ENCODE results near the gene HNRNPUL2. TPM values are rescaled to one million over a fixed set of nuclear protein-coding genes. Genes with fewer than 3 reads are reported as not detected.

The HNRNPUL2 gene
- total and polyA plus RNA-seq, 9 of the 15 experiments (the other 6 are each of a cell fraction or from before 2014, with no cell fraction given), result 0.89 to 44.3 (median 15.2) TPM

DNA sequence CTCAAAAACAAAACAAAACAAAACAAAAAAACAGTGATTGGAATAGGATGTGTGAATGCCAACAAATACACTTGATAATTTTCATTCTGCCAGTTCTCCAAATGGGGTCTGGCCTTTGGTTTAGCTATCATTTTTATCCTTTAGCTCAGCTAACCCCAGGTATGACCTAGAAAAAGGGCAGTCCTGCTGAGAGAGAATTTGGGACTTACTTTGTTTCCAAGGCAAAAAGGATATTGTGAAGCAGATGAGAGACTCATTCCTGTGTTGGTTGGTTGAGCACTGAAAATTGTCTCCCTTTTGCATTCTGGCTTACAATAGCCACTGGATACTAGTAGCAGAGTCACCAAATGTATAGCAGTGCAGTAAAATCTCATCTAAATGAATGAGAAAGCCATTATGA lies 9.9 kb upstream of the HNRNPUL2 start:
- H3K27ac ChIP-seq (ENCODE audit: extremely low read depth, low read depth, low read length), result no peak overlapping the region
- in situ Hi-C loops (cut with MboI), result no loop called here
- no TSS peak for BruUV-seq (replicated peaks)
- no peak for TF ChIP-seq ZNF644 (tag; IDR thresholded peaks at IDR 0.05; ENCODE audit: low read depth)
- TF ChIP-seq ZBED1 (IDR thresholded peaks at IDR 0.05), result no peak
- TF ChIP-seq, protein P1, sequence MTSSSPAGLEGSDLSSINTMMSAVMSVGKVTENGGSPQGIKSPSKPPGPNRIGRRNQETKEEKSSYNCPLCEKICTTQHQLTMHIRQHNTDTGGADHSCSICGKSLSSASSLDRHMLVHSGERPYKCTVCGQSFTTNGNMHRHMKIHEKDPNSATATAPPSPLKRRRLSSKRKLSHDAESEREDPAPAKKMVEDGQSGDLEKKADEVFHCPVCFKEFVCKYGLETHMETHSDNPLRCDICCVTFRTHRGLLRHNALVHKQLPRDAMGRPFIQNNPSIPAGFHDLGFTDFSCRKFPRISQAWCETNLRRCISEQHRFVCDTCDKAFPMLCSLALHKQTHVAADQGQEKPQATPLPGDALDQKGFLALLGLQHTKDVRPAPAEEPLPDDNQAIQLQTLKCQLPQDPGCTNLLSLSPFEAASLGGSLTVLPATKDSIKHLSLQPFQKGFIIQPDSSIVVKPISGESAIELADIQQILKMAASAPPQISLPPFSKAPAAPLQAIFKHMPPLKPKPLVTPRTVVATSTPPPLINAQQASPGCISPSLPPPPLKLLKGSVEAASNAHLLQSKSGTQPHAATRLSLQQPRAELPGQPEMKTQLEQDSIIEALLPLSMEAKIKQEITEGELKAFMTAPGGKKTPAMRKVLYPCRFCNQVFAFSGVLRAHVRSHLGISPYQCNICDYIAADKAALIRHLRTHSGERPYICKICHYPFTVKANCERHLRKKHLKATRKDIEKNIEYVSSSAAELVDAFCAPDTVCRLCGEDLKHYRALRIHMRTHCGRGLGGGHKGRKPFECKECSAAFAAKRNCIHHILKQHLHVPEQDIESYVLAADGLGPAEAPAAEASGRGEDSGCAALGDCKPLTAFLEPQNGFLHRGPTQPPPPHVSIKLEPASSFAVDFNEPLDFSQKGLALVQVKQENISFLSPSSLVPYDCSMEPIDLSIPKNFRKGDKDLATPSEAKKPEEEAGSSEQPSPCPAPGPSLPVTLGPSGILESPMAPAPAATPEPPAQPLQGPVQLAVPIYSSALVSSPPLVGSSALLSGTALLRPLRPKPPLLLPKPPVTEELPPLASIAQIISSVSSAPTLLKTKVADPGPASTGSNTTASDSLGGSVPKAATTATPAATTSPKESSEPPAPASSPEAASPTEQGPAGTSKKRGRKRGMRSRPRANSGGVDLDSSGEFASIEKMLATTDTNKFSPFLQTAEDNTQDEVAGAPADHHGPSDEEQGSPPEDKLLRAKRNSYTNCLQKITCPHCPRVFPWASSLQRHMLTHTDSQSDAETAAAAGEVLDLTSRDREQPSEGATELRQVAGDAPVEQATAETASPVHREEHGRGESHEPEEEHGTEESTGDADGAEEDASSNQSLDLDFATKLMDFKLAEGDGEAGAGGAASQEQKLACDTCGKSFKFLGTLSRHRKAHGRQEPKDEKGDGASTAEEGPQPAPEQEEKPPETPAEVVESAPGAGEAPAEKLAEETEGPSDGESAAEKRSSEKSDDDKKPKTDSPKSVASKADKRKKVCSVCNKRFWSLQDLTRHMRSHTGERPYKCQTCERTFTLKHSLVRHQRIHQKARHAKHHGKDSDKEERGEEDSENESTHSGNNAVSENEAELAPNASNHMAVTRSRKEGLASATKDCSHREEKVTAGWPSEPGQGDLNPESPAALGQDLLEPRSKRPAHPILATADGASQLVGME (CRISPR knock-in tag; IDR thresholded peaks at IDR 0.05), result no peak
- TF ChIP-seq EWSR1 (IDR thresholded peaks at IDR 0.05; ENCODE audit: borderline replicate concordance, low read depth, partially characterized antibody), result no peak
- TF ChIP-seq ZNF175 (CRISPR knock-in tag; IDR thresholded peaks at IDR 0.05; ENCODE audit: low read depth), result no peak
- no peak for TF ChIP-seq NCOA4 (IDR thresholded peaks at IDR 0.05; ENCODE audit: partially characterized antibody)
- TF ChIP-seq MITF (IDR thresholded peaks at IDR 0.05), result no peak
- no peak for TF ChIP-seq KDM5B (IDR thresholded peaks at IDR 0.05; ENCODE audit: insufficient replicate concordance, low read depth, low read length)
- TF ChIP-seq MED1 (CRISPR knock-in tag; IDR thresholded peaks at IDR 0.05; ENCODE audit: borderline replicate concordance), result no peak
- no peak for TF ChIP-seq SETDB1 (IDR thresholded peaks at IDR 0.05; ENCODE audit: low read length)
- TF ChIP-seq, protein P2, sequence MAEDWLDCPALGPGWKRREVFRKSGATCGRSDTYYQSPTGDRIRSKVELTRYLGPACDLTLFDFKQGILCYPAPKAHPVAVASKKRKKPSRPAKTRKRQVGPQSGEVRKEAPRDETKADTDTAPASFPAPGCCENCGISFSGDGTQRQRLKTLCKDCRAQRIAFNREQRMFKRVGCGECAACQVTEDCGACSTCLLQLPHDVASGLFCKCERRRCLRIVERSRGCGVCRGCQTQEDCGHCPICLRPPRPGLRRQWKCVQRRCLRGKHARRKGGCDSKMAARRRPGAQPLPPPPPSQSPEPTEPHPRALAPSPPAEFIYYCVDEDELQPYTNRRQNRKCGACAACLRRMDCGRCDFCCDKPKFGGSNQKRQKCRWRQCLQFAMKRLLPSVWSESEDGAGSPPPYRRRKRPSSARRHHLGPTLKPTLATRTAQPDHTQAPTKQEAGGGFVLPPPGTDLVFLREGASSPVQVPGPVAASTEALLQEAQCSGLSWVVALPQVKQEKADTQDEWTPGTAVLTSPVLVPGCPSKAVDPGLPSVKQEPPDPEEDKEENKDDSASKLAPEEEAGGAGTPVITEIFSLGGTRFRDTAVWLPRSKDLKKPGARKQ (CRISPR knock-in tag; IDR thresholded peaks at IDR 0.05), result no peak
- TF ChIP-seq ZNF121 (CRISPR knock-in tag; conservative IDR thresholded peaks at IDR 0.05), result no peak
- no peak for TF ChIP-seq NELFE (IDR thresholded peaks at IDR 0.05; ENCODE audit: insufficient read depth, insufficient read length)
- no peak for TF ChIP-seq FIP1L1 (IDR thresholded peaks at IDR 0.05; ENCODE audit: low read depth, low read length, poor library complexity, severe bottlenecking)
- TF ChIP-seq MYNN (IDR thresholded peaks at IDR 0.05), result no peak
- TF ChIP-seq MYNN (CRISPR knock-in tag; IDR thresholded peaks at IDR 0.05), result no peak

More for the DNA sequence above, 9.9 kb upstream of the HNRNPUL2 start:
- H3K9me3 ChIP-seq (replicated peaks; ENCODE audit: control insufficient read depth, insufficient read depth, low read depth, low read length), result no peaks in the 10 kb centered on the region
- no peaks in the 10 kb centered on the region for H3K4me1 ChIP-seq (replicated peaks in 1 of 2; ENCODE audit: control insufficient read depth in 2 of 2, insufficient read depth in 2 of 2, low read length in 2 of 2)
- no peaks in the 10 kb centered on the region for H3K27me3 ChIP-seq (ENCODE audit: control insufficient read depth in 2 of 2, insufficient read depth in 2 of 2, low read length in 2 of 2)
- CTCF ChIA-PET (ENCODE audit: low intra/inter-chr PET ratio), result interaction anchor here (0.6 kb wide), 1 partner anchor 15 kb away, joined by 3 read pairs; no protein-coding TSS in a partner anchor
- no peak overlapping the region for H3K9ac ChIP-seq (ENCODE audit: insufficient read depth in 1 of 2, low read depth in 2 of 2, low read length in 2 of 2)
- FAIRE-seq (no peak), DNase-seq (ENCODE audit: extremely low read depth in 1 of 4, low spot score in 3 of 4) (no peak), ATAC-seq (no peak)
- H3K79me2 ChIP-seq (ENCODE audit: control insufficient read depth, insufficient read depth, low read length), result no peaks in the 10 kb centered on the region
- H3K4me3 ChIP-seq, result no peak overlapping the region
- no peak overlapping the region for H3K4me2 ChIP-seq (ENCODE audit: insufficient read depth, low read length)
- H2AFZ ChIP-seq (ENCODE audit: low read depth, low read length), result no peak overlapping the region
- H3K36me3 ChIP-seq (ENCODE audit: control insufficient read depth, insufficient read depth, low read length), result peaks cover 47% of the 10 kb centered on the region; the same call in 2 of the 3 replicates
- peaks cover 2% of the 10 kb centered on the region for H3K9me1 ChIP-seq (ENCODE audit: control insufficient read depth, insufficient read depth, low read length)
- intact Hi-C loops (cut with micrococcal nuclease), result no loop called here
- POLR2A ChIA-PET, result interaction anchor here (0.6 kb wide), 2 partner anchors 121 to 290 kb away, joined by 3 read pairs; no protein-coding TSS in a partner anchor
- H4K20me1 ChIP-seq (replicated peaks; ENCODE audit: control insufficient read depth, insufficient read depth, low read length), result no peaks in the 10 kb centered on the region
